HG02885 (cell line): ENCODE results near the gene CHRM1.
"Not testable (repeated sequence)": the region's sequence is repeated elsewhere in the genome, so short reads cannot be mapped to it uniquely, and the experiment has no call there.

Experiments used
- ATAC-seq: cut with Tn5 transposase; IDR thresholded peaks from one replicate; pipeline ENCODE4 v1.9.1; 2021; ENCODE audit warnings: mild to moderate bottlenecking; ENCODE audit not compliant: unreplicated experiment, poor library complexity

CHRM1 gene

GRCh38 chr11:62921201-62921572, at the start of gene CHRM1:
CHRM1 (minus strand) TSS chr11:62921363; CDS start chr11:62911100, 10,263 bp downstream.
- ATAC-seq = no peak

DNA sequence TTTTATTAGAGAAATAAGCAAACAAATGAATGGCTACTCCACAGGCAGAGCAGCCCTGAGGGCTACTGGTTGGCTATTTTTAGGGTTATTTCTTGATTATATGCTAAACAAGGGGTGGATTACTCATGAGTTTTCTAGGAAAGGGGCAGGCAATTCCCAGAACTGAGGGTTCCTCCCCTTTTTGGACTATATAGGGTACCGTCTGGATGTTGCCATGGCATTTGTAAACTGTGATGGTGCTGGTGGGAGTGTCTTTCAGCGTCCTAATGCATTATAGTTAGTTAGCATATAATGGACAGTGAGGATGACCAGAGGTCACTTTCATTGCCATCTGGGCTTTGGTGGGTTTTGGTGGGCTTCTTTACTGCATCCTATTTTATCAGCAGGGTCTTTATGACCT, 44.4 kb upstream of the CHRM1 start:
- no peak for ATAC-seq

GRCh38 chr11:62962391-62962790, 41.2 kb upstream of the CHRM1 start:
- no peak for ATAC-seq

DNA sequence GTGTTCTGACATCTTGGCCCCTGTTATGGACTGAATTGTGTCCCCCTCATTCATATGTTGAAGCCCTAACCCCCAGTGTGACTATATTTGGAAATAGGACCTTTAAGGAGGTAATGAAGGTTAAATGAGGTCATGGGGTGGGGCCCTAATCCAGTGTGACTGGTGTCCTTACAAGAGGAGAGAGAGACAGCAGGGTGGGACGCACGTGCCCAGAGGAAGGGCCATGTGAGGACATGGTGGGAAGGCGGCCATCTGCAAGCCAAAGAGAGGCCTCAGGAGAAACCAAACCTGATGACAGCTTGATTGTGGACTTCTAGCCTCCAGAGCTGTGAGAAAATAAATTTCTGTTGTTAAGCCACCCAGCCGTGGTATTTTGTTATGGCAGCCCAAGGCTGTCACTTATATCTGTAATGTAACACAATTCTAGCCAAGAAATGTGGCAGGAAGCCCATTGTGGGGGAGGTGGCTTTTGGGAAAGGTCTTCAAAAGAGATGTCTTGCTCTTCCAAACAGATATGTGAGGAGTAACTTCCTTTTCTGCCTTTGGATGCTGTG, 39.9 kb upstream of the CHRM1 start:
- ATAC-seq = no peak

DNA sequence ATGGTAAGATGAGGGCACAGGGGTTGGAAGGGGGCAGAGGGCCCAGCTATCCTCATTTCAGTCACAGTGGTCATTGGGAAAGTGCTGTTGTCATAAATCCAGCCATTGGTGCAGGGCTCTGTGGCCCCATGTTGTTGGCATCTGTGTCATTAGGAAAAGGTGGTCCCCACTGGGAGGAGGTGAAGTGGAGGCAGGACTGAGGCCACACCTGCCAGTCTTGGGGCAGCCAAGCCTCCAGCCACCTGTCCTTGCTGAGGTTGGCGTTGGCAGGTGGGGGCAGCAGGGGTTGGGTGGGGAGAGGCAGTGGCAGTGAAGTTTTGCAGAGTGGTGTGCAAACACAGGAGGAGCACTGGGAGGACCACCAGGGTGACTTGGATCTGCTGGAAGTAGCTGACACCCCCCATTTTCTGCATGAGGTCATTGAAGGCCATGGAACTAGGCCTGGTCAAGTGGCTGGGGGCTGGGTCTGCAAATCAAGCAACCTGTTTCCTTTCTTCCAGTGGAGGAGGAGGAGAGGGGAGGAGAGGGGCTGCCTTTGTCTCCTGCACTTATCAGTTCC, 38.3 kb upstream of the CHRM1 start:
- no peak for ATAC-seq

- no peak for ATAC-seq
These were observed 37.6 kb upstream of the CHRM1 start for GRCh38 chr11:62958547-62959421.

DNA sequence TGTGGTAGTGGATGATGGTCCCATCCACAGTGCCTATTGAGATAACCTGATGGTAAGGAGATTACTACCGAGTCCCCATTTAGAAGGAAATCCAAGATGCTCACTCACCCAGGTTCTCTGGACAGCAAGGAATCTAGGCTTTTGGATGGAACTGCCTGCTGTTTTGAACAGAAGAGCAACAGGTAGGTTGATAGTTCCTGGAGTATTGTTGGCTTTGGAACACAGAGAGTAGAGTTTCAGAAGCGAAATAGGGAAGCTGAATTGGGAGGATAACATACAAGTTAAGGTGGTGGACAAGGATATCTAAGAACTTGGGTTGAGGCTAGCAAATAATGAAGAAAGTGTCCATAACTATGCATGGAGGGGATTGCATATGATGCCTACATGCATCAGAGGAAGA, 36.0 kb upstream of the CHRM1 start:
- ATAC-seq = no peak

- ATAC-seq = no peak
These were observed 33.3 kb upstream of the CHRM1 start for GRCh38 chr11:62954478-62954877.

- no peak for ATAC-seq
These were observed 32.6 kb upstream of the CHRM1 start for GRCh38 chr11:62953811-62954210.

- ATAC-seq = no peak
These were observed 27.7 kb upstream of the CHRM1 start for GRCh38 chr11:62948765-62949320.

DNA sequence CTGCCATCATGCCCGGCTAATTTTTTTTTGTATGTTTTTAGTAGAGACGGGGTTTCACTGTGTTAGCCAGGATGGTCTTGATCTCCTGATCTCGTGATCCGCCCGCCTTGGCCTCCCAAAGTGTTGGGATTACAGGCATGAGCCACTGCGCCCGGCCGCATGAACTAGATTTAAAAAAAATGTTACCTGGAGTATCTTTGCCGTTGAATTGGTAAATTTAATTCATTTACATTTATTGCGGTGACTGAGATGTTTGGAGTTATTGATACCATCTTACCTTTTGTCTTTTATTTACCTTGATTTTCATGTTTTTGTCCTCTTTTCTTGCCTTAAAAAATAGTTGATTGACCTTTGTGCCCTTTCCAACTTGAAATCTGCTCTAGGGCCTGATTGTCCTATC, 24.4 kb upstream of the CHRM1 start:
- ATAC-seq = not testable (repeated sequence)

GRCh38 chr11:62937528-62937927, 16.4 kb upstream of the CHRM1 start:
- ATAC-seq = not testable (repeated sequence)

DNA sequence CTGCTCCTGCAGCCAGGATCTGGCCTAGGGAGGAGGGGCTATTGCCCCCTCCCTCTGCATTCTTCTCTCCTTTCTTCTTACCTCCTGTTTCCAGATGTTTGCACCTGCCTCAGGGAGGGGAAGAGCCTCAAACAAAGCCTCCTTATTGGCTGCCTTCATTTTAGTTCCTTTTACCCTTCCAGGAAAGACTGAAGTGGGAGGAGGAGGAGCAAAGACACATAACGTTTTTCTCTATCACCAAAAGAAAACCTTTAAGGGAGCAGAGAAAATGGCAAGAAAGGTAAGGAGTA, 13.3 kb upstream of the CHRM1 start:
- no peak for ATAC-seq

GRCh38 chr11:62933750-62934495, 12.8 kb upstream of the CHRM1 start:
- ATAC-seq = no peak

GRCh38 chr11:62933285-62933684, 12.1 kb upstream of the CHRM1 start:
- ATAC-seq = no peak

GRCh38 chr11:62931499-62932278, 10.5 kb upstream of the CHRM1 start:
- no peak for ATAC-seq

GRCh38 chr11:62930666-62931065, 9.5 kb upstream of the CHRM1 start:
- ATAC-seq = no peak

DNA sequence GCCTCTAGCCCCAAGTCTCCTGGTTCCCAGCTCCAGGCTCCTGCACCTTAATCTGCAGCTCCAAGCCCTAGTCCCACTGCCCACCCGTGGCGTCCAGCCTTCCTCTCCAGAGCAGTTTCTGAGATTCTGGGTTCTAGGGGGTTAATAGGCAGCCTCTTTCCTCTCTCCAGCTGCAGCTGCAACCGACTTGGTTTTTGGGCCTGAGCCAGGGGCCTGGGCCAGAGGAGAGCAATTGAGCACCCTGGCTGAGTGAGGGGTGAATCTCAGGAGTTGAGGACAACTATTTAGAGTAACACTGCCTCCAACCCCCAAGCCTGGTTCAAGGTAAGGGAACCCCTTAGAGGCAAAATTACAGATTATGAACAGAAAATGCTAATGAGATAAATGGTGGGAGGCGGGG, 9.0 kb upstream of the CHRM1 start:
- ATAC-seq = no peak

- ATAC-seq = no peak
These were observed 6.8 kb upstream of the CHRM1 start for GRCh38 chr11:62928011-62928410.
